Vagina (tissue), 2 donors: ENCODE data around the gene LRMDA. TPM values are rescaled to one million over a fixed set of nuclear protein-coding genes. Genes with fewer than 3 reads are reported as not detected.

Source experiments
- DNase-seq, 2 donors: peaks; one replicate each; pipeline ENCODE4 v3.0.0-alpha.2; 2017; ENCODE audit errors: extremely low spot score in 2 of 2
- H3K27ac ChIP-seq: fragments of 200-600 bp; sonication (generic); one replicate; pipeline ENCODE4 v1.5.1; 2019
- H3K27me3 ChIP-seq: fragments of 200-600 bp; sonication (generic); one replicate; pipeline ENCODE4 v1.5.1; 2019
- H3K36me3 ChIP-seq, 2 donors: fragments of 200-600 bp; sonication (generic); one replicate each; pipeline ENCODE4 v1.5.1; 2017 to 2019
- H3K4me1 ChIP-seq: fragments of 200-600 bp; sonication (generic); one replicate; pipeline ENCODE4 v1.5.1; 2019
- H3K4me3 ChIP-seq, 2 donors: fragments of 200-600 bp; sonication (generic); 1 replicate in 1 of 2; 2 replicates in 1 of 2; pipeline ENCODE4 v1.5.1; 2016 to 2019
- H3K9me3 ChIP-seq: fragments of 200-600 bp; sonication (generic); one replicate; pipeline ENCODE4 v1.5.1; 2019
- POLR2A ChIP-seq, 2 donors: fragments of 450-650 bp; IDR thresholded peaks; one replicate each; pipeline ENCODE4 v1.6.1; 2017; ENCODE audit warnings: antibody characterized with exemption in 2 of 2, mild to moderate bottlenecking in 2 of 2, moderate library complexity in 2 of 2
- POLR2AphosphoS5 ChIP-seq, 2 donors: sonication (generic); formaldehyde crosslinking; IDR thresholded peaks; one replicate each; pipeline ENCODE4 v1.9.0; 2017; ENCODE audit warnings: antibody characterized with exemption in 2 of 2, mild to moderate bottlenecking in 2 of 2, low read depth in 1 of 2; ENCODE audit not compliant: insufficient read depth in 1 of 2
- intact Hi-C: fragments of 100-400 bp; cut with DNase I; formaldehyde crosslinking; loops from one replicate; pipeline ENCODE4 v1.15.1; 2023
- total RNA-seq: library from RNA; depleted of rRNA; stranded (reverse); fragments of >200 nt; gene quantifications from one replicate; pipeline ENCODE4 v1.2.3, GENCODE V29; 2016
- TF ChIP-seq, protein P1 (sequence below), 3 experiments: fragments of 450-650 bp in 2 of 3; fragments of 200-600 bp in 1 of 3; sonication (generic) in 1 of 3; IDR thresholded peaks; one replicate each; pipeline ENCODE4 v1.5.1; 2017 to 2019; ENCODE audit warnings: antibody characterized with exemption in 3 of 3, mild to moderate bottlenecking in 2 of 3, moderate library complexity in 2 of 3

Gene LRMDA
- total RNA-seq, 1 donor from 2014 or later = 22.6 TPM

- Histone ChIP-seq H3K36me3 (no peaks in the 10 kb centered on the region), H3K27me3 (no peaks in the 10 kb centered on the region), H3K9me3 (no peaks in the 10 kb centered on the region), H3K27ac (no peak overlapping the region), H3K4me1 (peaks cover 22% of the 10 kb centered on the region), H3K4me3 (no peak overlapping the region)
- TF ChIP-seq POLR2AphosphoS5 (IDR thresholded peaks at IDR 0.05; ENCODE audit: insufficient read depth in 1 of 2, low read depth in 1 of 2) (no peak), POLR2A (IDR thresholded peaks at IDR 0.05) (no peak)
- TF ChIP-seq, protein P1, sequence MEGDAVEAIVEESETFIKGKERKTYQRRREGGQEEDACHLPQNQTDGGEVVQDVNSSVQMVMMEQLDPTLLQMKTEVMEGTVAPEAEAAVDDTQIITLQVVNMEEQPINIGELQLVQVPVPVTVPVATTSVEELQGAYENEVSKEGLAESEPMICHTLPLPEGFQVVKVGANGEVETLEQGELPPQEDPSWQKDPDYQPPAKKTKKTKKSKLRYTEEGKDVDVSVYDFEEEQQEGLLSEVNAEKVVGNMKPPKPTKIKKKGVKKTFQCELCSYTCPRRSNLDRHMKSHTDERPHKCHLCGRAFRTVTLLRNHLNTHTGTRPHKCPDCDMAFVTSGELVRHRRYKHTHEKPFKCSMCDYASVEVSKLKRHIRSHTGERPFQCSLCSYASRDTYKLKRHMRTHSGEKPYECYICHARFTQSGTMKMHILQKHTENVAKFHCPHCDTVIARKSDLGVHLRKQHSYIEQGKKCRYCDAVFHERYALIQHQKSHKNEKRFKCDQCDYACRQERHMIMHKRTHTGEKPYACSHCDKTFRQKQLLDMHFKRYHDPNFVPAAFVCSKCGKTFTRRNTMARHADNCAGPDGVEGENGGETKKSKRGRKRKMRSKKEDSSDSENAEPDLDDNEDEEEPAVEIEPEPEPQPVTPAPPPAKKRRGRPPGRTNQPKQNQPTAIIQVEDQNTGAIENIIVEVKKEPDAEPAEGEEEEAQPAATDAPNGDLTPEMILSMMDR (IDR thresholded peaks at IDR 0.05) = no peak
- DNase-seq = no peak
- intact Hi-C loops = no loop called here
Observed at GRCh38 chr10:76563286-76563685, 1131.9 kb downstream of the LRMDA start.

DNA sequence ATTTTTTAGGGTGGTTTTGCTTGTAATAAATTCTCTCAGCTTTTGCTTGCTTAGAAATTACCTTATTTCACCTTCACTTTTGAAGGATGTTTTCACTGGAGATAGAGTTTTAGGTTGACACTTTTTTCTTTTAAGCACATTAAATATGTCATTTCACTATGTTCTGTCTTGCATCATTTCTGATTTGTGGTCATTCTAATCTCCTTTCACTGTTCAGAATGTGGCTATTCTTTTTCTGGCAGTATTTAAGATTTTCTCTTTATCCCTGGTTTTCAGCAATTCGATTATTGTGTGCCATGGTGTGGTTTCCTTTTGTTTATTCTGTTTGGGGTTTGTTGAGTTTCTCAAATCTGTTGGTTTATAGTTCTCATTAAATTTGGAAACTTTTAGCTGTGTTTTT, 1140.6 kb downstream of the LRMDA start:
- no peak for DNase-seq
- Histone ChIP-seq H3K4me1 (no peaks in the 10 kb centered on the region), H3K27me3 (no peaks in the 10 kb centered on the region), H3K9me3 (no peaks in the 10 kb centered on the region), H3K27ac (no peak overlapping the region), H3K4me3 (no peak overlapping the region), H3K36me3 (no peaks in the 10 kb centered on the region)
- intact Hi-C loops = no loop called here
- TF ChIP-seq POLR2A (IDR thresholded peaks at IDR 0.05) (no peak), POLR2AphosphoS5 (IDR thresholded peaks at IDR 0.05; ENCODE audit: insufficient read depth in 1 of 2, low read depth in 1 of 2) (no peak)
- TF ChIP-seq, protein P1 (IDR thresholded peaks at IDR 0.05) = no peak

DNA sequence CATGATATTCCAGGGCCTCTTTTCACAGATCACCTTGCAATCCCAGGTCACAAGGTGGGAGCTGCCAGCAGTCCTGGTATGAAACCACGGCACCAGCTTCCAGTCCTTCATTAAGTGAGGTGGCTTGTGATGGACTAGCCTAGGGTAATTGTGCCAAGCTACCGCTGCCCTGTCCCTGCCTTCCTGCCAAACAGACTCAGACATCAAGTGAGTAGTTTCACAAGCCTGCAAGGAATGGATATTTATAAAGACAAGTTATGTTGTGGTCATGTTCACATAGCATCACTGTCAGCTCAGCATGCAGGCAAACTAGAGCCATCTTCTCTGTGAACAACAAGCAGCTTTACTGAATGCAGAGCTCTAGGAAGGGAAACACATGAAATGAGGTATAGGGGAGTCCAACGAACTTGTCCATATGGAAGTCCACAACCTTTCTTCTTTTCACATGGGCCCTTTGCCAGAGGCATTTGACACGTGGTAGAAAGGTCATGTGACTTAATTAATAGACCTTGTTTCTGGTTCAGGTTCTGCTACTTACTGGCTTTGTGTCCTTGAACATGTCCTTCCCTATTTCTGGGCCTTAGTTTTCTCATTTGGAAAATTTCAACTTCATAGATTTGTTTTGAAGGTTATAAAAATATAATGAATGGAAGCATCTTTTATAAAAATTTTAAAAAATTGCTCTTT, 1145.0 kb downstream of the LRMDA start:
- Histone ChIP-seq H3K9me3 (no peaks in the 10 kb centered on the region), H3K36me3 (no peaks in the 10 kb centered on the region), H3K27ac (no peak overlapping the region), H3K27me3 (no peaks in the 10 kb centered on the region), H3K4me1 (peaks cover 4% of the 10 kb centered on the region), H3K4me3 (no peak overlapping the region)
- DNase-seq = no peak
- intact Hi-C loops = no loop called here
- TF ChIP-seq, protein P1 (IDR thresholded peaks at IDR 0.05) = no peak
- no peak for TF ChIP-seq POLR2AphosphoS5 (IDR thresholded peaks at IDR 0.05; ENCODE audit: insufficient read depth in 1 of 2, low read depth in 1 of 2)
- TF ChIP-seq POLR2A (IDR thresholded peaks at IDR 0.05) = no peak

DNA sequence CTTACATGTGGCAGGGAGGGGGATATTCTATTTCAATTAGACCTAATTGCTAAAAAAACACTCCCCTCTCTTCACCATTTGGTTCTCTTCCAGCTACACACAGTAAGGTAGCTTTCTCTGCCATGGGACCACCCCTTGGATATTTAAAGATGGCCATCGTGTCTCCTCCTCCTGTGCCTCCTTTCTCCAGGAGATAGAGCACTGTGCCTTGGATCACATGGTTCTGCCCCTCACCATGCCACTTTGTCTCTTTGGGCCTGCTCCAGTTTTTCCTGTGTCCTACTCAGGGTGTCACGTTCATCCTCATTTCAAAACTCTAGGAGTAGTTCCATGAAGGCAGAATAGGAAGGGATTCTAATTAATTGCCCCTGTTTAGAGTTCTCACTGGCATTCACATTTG, 1146.0 kb downstream of the LRMDA start:
- H3K27ac ChIP-seq = no peak overlapping the region
- H3K4me1 ChIP-seq = peaks cover 10% of the 10 kb centered on the region
- intact Hi-C loops = no loop called here
- no peak overlapping the region for H3K4me3 ChIP-seq
- no peak for TF ChIP-seq POLR2A (IDR thresholded peaks at IDR 0.05)
- TF ChIP-seq POLR2AphosphoS5 (IDR thresholded peaks at IDR 0.05; ENCODE audit: insufficient read depth in 1 of 2, low read depth in 1 of 2) = no peak
- TF ChIP-seq, protein P1 (IDR thresholded peaks at IDR 0.05) = no peak
- H3K27me3 ChIP-seq = no peaks in the 10 kb centered on the region
- H3K9me3 ChIP-seq = no peaks in the 10 kb centered on the region
- H3K36me3 ChIP-seq = no peaks in the 10 kb centered on the region
- no peak for DNase-seq

GRCh38 chr10:76581506-76582256, 1150.3 kb downstream of the LRMDA start:
- Histone ChIP-seq H3K4me3 (no peak overlapping the region), H3K36me3 (no peaks in the 10 kb centered on the region), H3K27ac (no peak overlapping the region), H3K27me3 (no peaks in the 10 kb centered on the region), H3K9me3 (no peaks in the 10 kb centered on the region), H3K4me1 (peaks cover 18% of the 10 kb centered on the region)
- TF ChIP-seq, protein P1 (IDR thresholded peaks at IDR 0.05) = no peak
- TF ChIP-seq POLR2AphosphoS5 (IDR thresholded peaks at IDR 0.05; ENCODE audit: insufficient read depth in 1 of 2, low read depth in 1 of 2) = no peak
- no peak for TF ChIP-seq POLR2A (IDR thresholded peaks at IDR 0.05)
- DNase-seq = no peak
- intact Hi-C loops = no loop called here
